Peyer's patch (tissue), 4 donors: ENCODE results near the gene CLCN7.

Experiments
- CTCF ChIP-seq, 6 experiments: fragments of 450-650 bp in 4 of 6; fragments of 200-600 bp in 2 of 6; sonication (generic) in 1 of 6; IDR thresholded peaks; one replicate each; pipeline ENCODE4 v1.5.1; 2017 to 2019; ENCODE audit warnings: antibody characterized with exemption in 6 of 6, mild to moderate bottlenecking in 3 of 6, moderate library complexity in 1 of 6
- POLR2A ChIP-seq, 2 donors: fragments of 450-650 bp; IDR thresholded peaks; one replicate each; pipeline ENCODE4 v1.5.1; 2017; ENCODE audit warnings: antibody characterized with exemption in 2 of 2, mild to moderate bottlenecking in 2 of 2, moderate library complexity in 2 of 2

GRCh38 chr16:1486551-1487390 is 11.9 kb upstream of the CLCN7 start:
- TF ChIP-seq CTCF (IDR thresholded peaks at IDR 0.05) (no peak), POLR2A (IDR thresholded peaks at IDR 0.05) (no peak)
